Spinal cord (tissue), 10 donors: ENCODE measurements around the gene C1orf87. TPM values are rescaled to one million over a fixed set of nuclear protein-coding genes. Genes with fewer than 3 reads are reported as not detected.
A peak's percentile ranks its signal among the peaks of the same experiment; 100 is the strongest.

Source experiments
- DNase-seq, 6 donors: peaks; one replicate each; pipeline versions ENCODE4 v3.0.0 to v3.0.0-alpha.2; 2013 to 2015; ENCODE audit warnings: low spot score in 6 of 6, low read depth in 4 of 6
- H3K27ac ChIP-seq: one replicate; pipeline ENCODE4 v1.5.1; 2013; ENCODE audit warnings: low read depth, low read length, control low read depth
- H3K27me3 ChIP-seq: one replicate; pipeline ENCODE4 v1.6.1; 2013; ENCODE audit warnings: low read length; ENCODE audit not compliant: control insufficient read depth, insufficient read depth
- H3K36me3 ChIP-seq: one replicate; pipeline ENCODE4 v1.6.1; 2013; ENCODE audit warnings: low read length; ENCODE audit not compliant: control insufficient read depth, insufficient read depth
- H3K4me1 ChIP-seq: one replicate; pipeline ENCODE4 v1.6.1; 2013; ENCODE audit warnings: low read length; ENCODE audit not compliant: control insufficient read depth, insufficient read depth
- H3K4me3 ChIP-seq: one replicate; pipeline ENCODE4 v1.5.1; 2013; ENCODE audit warnings: low read depth, low read length, control low read depth
- H3K9me3 ChIP-seq: one replicate; pipeline ENCODE4 v1.6.1; 2013; ENCODE audit warnings: low read length; ENCODE audit not compliant: control insufficient read depth, insufficient read depth
- WGBS: methylation state at CpG from one replicate; pipeline ENCODE4 v1.1.5; 2013; ENCODE audit warnings: missing lambda C conversion rate; ENCODE audit not compliant: insufficient coverage; 5-methylcytosine and 5-hydroxymethylcytosine counted together
- polyA plus RNA-seq, 2 donors: library from polyadenylated mRNA; unstranded; fragments of 120-200 nt; gene quantifications; one replicate each; pipeline ENCODE4 v1.2.1, GENCODE V29; 2013; ENCODE audit not compliant: insufficient read length in 2 of 2
- total RNA-seq, 2 donors: library from RNA; depleted of rRNA in 1 of 2; stranded (reverse); fragments of 120-200 nt in 1 of 2; fragments of >200 nt in 1 of 2; gene quantifications; one replicate each; pipeline versions ENCODE4 v1.2.3 to v1.2.4, GENCODE V29; 2013 to 2014
- donor health status: healthy.

C1orf87 gene
- total and polyA plus RNA-seq, 4 donors, result 1.1 to 3.2 (median 1.6) TPM

DNA sequence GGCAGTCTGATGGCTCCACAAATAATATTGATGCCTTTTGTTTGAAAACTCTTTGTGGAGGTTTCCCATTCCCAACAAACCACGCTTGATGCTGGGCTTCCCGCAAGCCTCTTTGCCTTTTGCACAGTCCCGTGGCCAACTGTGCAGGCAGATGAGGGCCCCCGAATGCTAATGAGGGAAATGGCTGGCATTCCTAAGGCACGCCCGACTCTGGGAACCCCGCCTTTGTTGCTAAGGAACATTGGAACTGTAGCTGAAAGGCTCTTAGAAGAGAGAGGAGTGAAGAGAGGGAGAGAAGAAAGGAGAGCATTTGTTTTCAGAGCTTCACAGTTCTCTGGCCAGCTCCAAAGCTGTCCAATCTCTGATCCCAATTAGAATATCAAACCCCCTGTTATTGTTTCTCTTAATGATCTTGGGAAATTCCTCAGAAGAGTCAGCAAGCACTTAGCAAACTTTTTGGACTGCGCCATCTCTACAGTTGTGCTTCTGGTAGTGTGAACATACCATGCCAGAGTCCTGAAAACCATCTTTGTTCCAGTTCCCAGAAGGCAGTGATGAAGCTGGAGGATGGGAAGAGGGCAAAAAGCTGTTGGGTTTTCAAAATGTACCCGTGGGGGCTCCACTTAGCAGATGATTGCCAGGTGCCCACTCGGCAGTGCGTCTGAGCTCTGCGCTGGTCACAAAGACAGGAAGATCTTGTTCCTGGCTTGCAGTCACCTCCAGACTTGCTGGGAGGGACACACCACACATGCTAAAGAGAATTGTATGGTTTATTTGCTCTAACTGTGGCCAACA, 86.9 kb downstream of the C1orf87 start:
- H3K27me3 ChIP-seq, result no peaks in the 10 kb centered on the region
- H3K4me1 ChIP-seq, result peaks cover 12% of the 10 kb centered on the region
- H3K4me3 ChIP-seq, result no peak overlapping the region
- no peaks in the 10 kb centered on the region for H3K36me3 ChIP-seq
- 41% methylated on average over 12 of the region's 12 CpGs for WGBS
- H3K9me3 ChIP-seq, result no peaks in the 10 kb centered on the region
- H3K27ac ChIP-seq, result peak overlapping the region; percentile 85
- peak; percentile 64 to 96 (median 82) for DNase-seq

DNA sequence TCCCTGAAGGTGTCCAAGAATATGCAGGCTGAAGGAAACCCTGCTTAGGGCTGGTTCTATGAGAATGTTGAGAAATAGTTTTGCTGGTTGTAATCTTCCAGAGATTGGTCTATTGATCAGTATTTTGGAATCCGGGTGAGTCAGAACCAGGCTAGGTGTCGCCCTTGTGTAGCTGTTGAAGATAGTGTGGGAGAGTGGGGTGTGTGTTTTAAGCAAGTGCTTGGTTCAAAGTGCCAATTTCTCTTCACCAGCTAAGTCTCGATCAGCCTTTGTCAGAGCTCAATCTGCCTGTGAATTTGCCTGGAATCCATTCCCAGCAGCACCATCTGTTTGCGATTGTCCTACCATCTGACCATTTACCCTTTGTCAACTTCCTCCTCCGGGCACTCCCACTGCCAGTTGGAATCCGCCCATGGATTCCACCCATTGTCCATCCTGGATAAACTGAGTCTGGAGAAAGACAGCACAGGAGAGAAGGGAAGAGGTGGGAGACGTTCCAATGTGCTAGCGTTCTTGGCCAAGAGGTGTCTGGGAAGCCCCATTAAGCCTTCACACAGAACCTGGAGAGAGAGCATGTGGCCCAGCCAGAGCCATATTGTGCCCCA, 87.6 kb downstream of the C1orf87 start:
- Histone ChIP-seq H3K36me3 (no peaks in the 10 kb centered on the region), H3K27me3 (no peaks in the 10 kb centered on the region), H3K4me1 (peaks cover 12% of the 10 kb centered on the region), H3K4me3 (no peak overlapping the region), H3K27ac (peak overlapping the region; percentile 79), H3K9me3 (no peaks in the 10 kb centered on the region)
- 55% methylated on average over 5 of the region's 8 CpGs for WGBS
- DNase-seq, result peak in 1 of 6 donors; percentile 32

DNA sequence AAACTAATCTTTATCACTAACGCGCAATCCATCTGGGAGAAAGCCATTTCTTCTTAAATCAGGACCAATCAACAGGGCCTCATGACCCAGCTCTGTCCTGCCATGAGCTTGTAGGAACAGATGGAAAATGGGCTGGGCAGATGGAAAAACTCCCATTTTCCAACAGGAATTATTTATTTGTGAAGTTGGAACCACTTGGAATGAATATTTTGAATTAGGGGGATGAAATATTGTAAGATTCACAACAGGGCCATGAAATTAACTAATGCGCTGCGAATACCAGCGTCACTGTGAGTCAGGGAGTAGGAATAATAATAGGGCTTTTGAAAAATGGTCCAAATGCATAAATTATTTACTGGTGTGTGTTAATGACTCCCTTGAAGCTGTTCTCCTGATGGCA, 93.9 kb downstream of the C1orf87 start:
- peaks cover 5% of the 10 kb centered on the region for H3K4me1 ChIP-seq
- H3K36me3 ChIP-seq, result no peaks in the 10 kb centered on the region
- no peak overlapping the region for H3K27ac ChIP-seq
- H3K27me3 ChIP-seq, result no peaks in the 10 kb centered on the region
- H3K9me3 ChIP-seq, result no peaks in the 10 kb centered on the region
- no CpG with 5 or more reads among the region's 5 CpGs for WGBS
- peak in 2 of 6 donors; percentile 50 to 69 for DNase-seq
- no peak overlapping the region for H3K4me3 ChIP-seq

DNA sequence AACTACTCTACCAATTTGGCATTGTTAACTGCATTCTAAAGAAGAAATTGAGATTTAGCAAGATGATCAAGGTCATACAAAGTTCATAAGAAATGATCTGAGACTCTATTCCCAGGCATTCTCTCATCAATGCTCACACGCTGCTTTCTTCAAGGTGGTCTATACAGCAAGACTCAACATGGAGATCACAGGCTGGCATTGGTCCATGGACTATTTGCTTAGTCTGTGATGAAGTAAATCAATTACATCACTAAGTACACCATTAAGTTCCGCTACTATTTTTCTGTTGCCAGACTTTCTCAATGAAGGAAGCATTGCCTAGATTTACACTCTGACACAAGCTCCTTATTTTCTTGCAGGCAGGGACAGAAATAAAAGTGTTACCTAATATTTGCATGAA, 95.1 kb downstream of the C1orf87 start:
- Histone ChIP-seq H3K4me3 (no peak overlapping the region), H3K4me1 (peaks cover 5% of the 10 kb centered on the region), H3K27ac (no peak overlapping the region), H3K36me3 (no peaks in the 10 kb centered on the region), H3K27me3 (no peaks in the 10 kb centered on the region), H3K9me3 (no peaks in the 10 kb centered on the region)
- no CpG with 5 or more reads among the region's 2 CpGs for WGBS
- peak in 2 of 6 donors; percentile 29 to 32 for DNase-seq

DNA sequence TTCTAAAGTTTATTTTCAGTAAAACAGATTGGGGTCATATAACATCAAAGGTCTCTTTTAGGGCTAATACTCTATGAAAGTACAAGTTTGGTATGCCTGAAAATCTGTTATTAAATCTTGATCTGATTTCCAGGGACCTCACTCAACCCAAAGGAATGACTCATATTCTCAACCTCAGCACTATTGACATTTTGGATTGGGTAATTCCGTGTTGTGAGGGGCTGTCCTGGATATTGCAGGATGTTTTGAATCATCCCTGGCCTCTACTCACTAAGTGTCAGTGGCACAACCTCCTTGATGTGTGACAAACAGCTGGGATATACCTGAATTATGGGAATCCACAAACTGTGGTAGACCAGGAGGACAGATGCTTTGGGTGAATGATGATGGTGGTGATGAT, 95.5 kb downstream of the C1orf87 start:
- Histone ChIP-seq H3K4me1 (peaks cover 5% of the 10 kb centered on the region), H3K36me3 (no peaks in the 10 kb centered on the region), H3K9me3 (no peaks in the 10 kb centered on the region), H3K4me3 (no peak overlapping the region), H3K27me3 (no peaks in the 10 kb centered on the region), H3K27ac (no peak overlapping the region)
- DNase-seq, result no peak
- WGBS, result no CpG with 5 or more reads among the region's 1 CpG

DNA sequence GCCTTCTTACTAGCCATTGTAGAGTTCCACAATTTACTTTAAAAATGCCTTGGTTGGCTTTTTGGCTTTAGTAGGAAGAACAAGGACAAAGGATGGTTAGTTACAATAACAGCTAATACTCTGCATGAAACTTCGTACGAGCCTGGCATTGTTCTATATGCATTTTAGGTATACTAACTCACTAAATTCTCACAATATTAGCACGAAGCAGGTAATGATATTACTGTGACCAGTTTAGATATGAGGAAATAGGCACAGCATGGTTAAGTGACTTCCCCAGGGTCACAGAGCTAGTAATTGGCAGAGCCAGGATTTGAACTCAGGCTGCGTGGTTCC, 96.5 kb downstream of the C1orf87 start:
- Histone ChIP-seq H3K4me3 (no peak overlapping the region), H3K36me3 (no peaks in the 10 kb centered on the region), H3K9me3 (no peaks in the 10 kb centered on the region), H3K27ac (no peak overlapping the region), H3K27me3 (no peaks in the 10 kb centered on the region), H3K4me1 (peaks cover 14% of the 10 kb centered on the region)
- WGBS, result no CpG with 5 or more reads among the region's 4 CpGs
- DNase-seq, result no peak

DNA sequence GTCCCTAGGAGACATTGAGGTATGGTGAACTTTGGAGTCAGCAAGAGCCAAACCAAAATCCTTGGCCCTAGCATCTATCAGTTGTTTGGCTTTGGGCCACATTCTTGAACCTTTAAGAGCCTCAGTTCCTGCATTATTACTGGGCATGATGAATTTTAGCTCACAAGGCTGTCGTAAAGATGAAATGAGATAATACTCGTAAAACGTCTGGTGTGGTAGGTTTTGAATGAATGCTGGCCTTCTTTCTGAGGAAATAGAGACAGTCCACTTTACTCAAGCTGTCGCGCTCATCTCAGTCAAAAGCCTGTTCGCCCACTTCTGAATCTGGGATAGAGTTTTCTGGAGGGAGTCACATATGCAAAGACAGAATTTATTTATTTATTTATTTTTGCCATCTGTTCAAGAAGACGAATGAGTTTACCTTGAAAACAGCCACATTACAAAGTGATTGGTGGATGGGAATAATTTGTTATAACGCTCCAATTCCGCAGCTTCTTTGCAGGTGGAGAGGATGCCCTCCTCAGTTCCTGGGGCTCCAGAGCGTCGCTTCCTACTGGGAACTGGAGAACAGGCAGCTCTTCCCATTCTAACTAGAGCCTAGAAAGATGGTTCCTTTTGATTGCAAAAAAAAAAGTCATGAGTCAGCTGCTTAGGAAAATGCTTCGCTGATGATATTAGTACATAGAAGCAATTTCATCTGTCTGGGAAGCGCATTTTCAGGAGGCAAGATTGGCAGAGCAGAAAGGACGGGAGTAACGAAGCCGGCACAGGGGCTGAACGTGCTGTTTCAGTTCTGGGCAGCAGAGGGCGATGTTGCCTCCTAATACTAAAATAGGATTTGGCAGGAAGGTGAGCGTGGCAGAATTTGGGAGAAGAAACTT, 97.1 kb downstream of the C1orf87 start:
- H3K4me3 ChIP-seq, result no peak overlapping the region
- 9% methylated on average over 7 of the region's 19 CpGs for WGBS

DNA sequence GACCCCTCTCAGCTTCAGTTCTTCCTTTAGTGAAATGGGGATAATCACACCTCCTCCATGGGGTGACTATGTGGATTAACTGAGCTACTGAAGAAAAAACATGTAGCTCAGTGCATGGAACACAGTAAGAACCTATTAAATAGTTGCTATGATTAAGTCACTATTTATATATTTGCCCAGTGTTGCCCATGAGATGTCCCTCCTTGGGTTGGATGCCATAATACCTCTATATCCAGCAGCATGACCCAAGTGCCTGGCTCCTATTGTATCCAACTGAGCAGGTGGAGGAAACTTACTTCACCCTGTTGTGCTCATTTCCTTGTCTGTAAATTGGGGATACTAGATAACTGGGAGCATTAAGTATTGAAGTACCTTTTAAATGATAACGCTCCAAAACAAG, 99.9 kb downstream of the C1orf87 start:
- H3K36me3 ChIP-seq, result no peaks in the 10 kb centered on the region
- H3K4me3 ChIP-seq, result no peak overlapping the region
- no CpG with 5 or more reads among the region's 1 CpG for WGBS
- no peaks in the 10 kb centered on the region for H3K9me3 ChIP-seq
- H3K27me3 ChIP-seq, result no peaks in the 10 kb centered on the region
- H3K4me1 ChIP-seq, result peaks cover 26% of the 10 kb centered on the region
- no peak for DNase-seq
- H3K27ac ChIP-seq, result no peak overlapping the region

More for the DNA sequence above, 97.1 kb downstream of the C1orf87 start:
- H3K4me1 ChIP-seq, result peaks cover 19% of the 10 kb centered on the region
- no peak overlapping the region for H3K27ac ChIP-seq
- DNase-seq, result peak in 4 of 6 donors; percentile 71 to 95 (median 82)
- no peaks in the 10 kb centered on the region for H3K27me3 ChIP-seq
- H3K36me3 ChIP-seq, result no peaks in the 10 kb centered on the region
- no peaks in the 10 kb centered on the region for H3K9me3 ChIP-seq

DNA sequence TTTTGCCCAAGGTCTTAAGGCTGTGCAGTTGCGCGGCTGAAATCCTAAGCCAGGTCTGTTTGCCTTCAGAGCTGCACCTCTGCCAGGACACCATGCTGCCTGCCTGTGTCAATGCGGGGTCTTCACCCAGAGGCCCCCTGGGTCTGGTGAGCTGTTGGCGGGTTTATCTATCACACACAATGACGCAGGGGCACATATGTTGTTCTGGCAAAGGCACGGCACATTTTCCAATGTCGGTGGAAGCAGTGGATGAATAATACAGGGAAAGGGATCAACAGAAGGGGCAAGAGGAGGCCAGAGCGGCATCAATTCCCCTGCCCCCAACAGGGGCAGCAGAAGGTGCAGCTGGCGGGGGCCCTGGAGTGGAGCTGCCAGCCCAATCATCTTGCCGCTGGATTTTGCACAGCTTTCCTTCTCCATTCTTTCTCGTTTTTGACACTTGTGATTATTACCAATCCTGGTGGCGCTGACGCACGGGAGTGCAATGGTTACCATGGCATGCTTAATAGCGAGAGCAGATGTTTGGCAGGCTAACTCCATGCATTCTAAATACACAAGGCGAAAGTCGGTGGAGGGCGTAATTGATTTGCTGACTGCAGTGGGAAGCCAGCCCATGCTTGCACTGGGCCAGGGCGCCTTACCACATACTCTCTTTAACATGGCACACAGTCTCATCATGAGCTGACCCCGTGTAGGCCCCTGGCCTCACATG, 101.2 kb downstream of the C1orf87 start:
- Histone ChIP-seq H3K36me3 (no peaks in the 10 kb centered on the region), H3K27ac (peak overlapping the region; percentile 69), H3K9me3 (no peaks in the 10 kb centered on the region), H3K4me1 (peaks cover 26% of the 10 kb centered on the region), H3K27me3 (no peaks in the 10 kb centered on the region), H3K4me3 (no peak overlapping the region)
- peak in 3 of 6 donors; percentile 64 to 94 (median 89) for DNase-seq
- WGBS, result 35% methylated on average over 16 of the region's 20 CpGs
